Right lobe of liver (tissue), 6 donors: ENCODE measurements around the gene TIMP3. TPM values are rescaled to one million over a fixed set of nuclear protein-coding genes. Genes with fewer than 3 reads are reported as not detected.

Experiments used
- ATAC-seq, 4 donors: fragments of 200-7000 bp; cut with Tn5 transposase; one replicate each; pipeline ENCODE4 v1.9.1; 2020; ENCODE audit warnings: mild to moderate bottlenecking in 4 of 4, moderate library complexity in 4 of 4
- DNase-seq, 3 donors: peaks; one replicate each; pipeline ENCODE4 v3.0.0-alpha.2; 2020
- H3K27ac ChIP-seq, 3 donors: fragments of 200-600 bp; one replicate each; pipeline ENCODE4 v1.8.0; 2022
- H3K27me3 ChIP-seq, 2 donors: fragments of 200-600 bp; one replicate each; pipeline ENCODE4 v1.8.0; 2022
- H3K36me3 ChIP-seq, 4 donors: fragments of 200-600 bp; sonication (generic) in 1 of 4; one replicate each; pipeline versions ENCODE4 v1.5.1 to v1.8.0; 2017 to 2022; ENCODE audit warnings: control low read depth in 1 of 4
- H3K4me1 ChIP-seq, 4 donors: fragments of 200-600 bp; sonication (generic) in 1 of 4; one replicate each; pipeline versions ENCODE4 v1.5.1 to v1.8.0; 2017 to 2022; ENCODE audit warnings: control low read depth in 1 of 4
- H3K4me3 ChIP-seq, 3 donors: fragments of 200-600 bp; one replicate each; pipeline ENCODE4 v1.8.0; 2022
- H3K9me3 ChIP-seq, 4 donors: fragments of 200-600 bp; sonication (generic) in 1 of 4; one replicate each; pipeline versions ENCODE4 v1.5.1 to v1.8.0; 2017 to 2022; ENCODE audit warnings: control low read depth in 1 of 4
- POLR2A ChIP-seq: fragments of 450-650 bp; IDR thresholded peaks from one replicate; pipeline ENCODE4 v1.6.1; 2017; ENCODE audit warnings: antibody characterized with exemption, mild to moderate bottlenecking
- WGBS: methylation state at CpG from one replicate; pipeline ENCODE4 v1.1.6; 2018; ENCODE audit warnings: low coverage, low lambda C conversion rate; ENCODE audit not compliant: insufficient coverage; ENCODE audit errors: missing lambda C conversion rate; 5-methylcytosine and 5-hydroxymethylcytosine counted together
- intact Hi-C, 2 donors: fragments of 100-400 bp; cut with DNase I; formaldehyde crosslinking; loops; one replicate each; pipeline versions ENCODE4 v1.11.2 to v1.14.1; 2022
- total RNA-seq, 6 experiments: library from RNA; depleted of rRNA in 2 of 6; stranded (reverse); fragments of >200 nt in 2 of 6; fragmentation: NEBNext Ultra II Directional in 3 of 6; extraction: Animal tissue kit (Norgen Biotek cat#: 25700) in 3 of 6; gene quantifications; one replicate each; pipeline versions ENCODE4 v1.1.0 to v1.2.4, GENCODE V29; 2016 to 2023
- TF ChIP-seq, protein P1 (sequence below), 4 donors: fragments of 200-600 bp in 3 of 4; fragments of 450-650 bp in 1 of 4; IDR thresholded peaks; one replicate each; pipeline versions ENCODE4 v1.5.1 to v1.8.0; 2016 to 2022; ENCODE audit warnings: antibody characterized with exemption in 4 of 4, mild to moderate bottlenecking in 2 of 4
- donor health status: DM: no; HTN: yes; CAD: no.
- donor health status: DM: no; HTN: no; CAD: no.
- donor health status: DM: no; HTN: no; CAD: no.
- donor health status: DM: no; HTN: yes; CAD: no.
- donor health status: DM: no; HTN: yes; CAD: no.

TIMP3 gene
- total RNA-seq, 6 experiments from 2014 or later, result 21.9 to 58.6 (median 52.7) TPM

DNA sequence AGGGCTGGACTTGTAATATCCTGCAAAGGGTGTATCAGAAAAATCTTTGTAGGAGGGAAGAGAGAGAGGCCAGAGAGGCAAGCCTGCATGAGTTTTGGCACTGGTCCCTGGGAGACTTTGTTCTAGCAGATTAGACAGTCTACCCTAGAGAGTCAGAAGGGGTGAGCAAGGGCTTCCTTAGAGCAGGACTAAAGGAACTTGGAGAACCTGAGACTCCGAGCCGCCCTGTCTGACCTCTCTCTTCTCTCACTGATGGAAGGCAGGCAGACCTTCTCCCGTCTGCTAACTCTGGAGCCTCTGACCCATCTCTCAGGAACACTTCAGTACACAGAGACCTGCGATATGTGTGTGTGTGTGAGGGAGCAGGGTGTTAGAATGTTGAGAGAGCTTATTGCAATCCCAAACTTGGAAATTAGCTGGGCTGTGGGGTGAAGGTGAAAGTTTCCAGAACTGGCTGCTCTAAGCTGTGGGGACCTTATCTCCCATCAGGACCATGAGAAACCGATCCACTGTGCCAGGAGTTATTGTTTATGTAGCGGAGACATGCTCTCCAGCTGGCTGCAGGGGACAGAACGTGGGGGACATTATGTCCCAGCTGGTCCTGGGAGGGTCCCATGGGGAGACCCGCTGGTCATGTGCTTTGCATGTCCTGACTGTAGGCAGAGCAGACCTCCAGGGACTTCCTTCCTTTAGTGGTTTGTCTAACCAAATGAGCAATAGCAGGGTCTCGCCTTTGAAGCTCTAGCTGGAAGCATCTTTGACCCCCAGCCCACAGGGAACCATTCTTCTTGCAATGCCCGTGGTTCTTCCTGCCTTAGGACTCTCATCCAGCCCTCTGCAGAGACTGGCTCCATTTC is 51.1 kb downstream of the TIMP3 start:
- H3K4me1 ChIP-seq, result peaks cover 0 to 12% (median 2%) of the 10 kb centered on the region in 4 donors
- WGBS, result 25% methylated on average over 4 of the region's 10 CpGs
- intact Hi-C loops, result no loop called here

DNA sequence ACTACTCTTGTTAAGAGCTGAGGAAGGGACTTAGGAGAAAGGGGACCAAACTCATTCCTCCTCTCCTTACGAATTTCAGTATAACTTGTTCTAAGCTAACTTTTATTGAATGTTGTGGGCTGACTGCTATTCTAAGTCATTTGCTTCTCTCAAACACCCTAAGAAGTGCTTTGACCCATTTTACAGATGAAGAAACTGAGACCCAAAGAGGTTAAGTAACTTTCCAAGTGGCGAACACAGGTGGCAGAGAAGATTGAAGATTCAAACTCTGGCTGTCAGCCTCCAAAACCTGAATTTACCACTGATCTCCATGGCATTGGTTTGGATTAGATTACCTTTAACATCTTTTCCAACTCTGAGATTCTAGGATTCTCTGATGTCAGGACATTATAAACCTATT is 52.2 kb downstream of the TIMP3 start:
- ATAC-seq (no peak), DNase-seq (no peak)
- intact Hi-C loops, result no loop called here
- H3K36me3 ChIP-seq, result peaks cover 0 to 17% (median 5%) of the 10 kb centered on the region in 4 donors
- H3K27me3 ChIP-seq, result no peaks in the 10 kb centered on the region
- no peak for TF ChIP-seq POLR2A
- TF ChIP-seq, protein P1, sequence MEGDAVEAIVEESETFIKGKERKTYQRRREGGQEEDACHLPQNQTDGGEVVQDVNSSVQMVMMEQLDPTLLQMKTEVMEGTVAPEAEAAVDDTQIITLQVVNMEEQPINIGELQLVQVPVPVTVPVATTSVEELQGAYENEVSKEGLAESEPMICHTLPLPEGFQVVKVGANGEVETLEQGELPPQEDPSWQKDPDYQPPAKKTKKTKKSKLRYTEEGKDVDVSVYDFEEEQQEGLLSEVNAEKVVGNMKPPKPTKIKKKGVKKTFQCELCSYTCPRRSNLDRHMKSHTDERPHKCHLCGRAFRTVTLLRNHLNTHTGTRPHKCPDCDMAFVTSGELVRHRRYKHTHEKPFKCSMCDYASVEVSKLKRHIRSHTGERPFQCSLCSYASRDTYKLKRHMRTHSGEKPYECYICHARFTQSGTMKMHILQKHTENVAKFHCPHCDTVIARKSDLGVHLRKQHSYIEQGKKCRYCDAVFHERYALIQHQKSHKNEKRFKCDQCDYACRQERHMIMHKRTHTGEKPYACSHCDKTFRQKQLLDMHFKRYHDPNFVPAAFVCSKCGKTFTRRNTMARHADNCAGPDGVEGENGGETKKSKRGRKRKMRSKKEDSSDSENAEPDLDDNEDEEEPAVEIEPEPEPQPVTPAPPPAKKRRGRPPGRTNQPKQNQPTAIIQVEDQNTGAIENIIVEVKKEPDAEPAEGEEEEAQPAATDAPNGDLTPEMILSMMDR (IDR thresholded peaks at IDR 0.05), result no peak
- no peak overlapping the region for H3K4me3 ChIP-seq
- peaks cover 0 to 12% (median 2%) of the 10 kb centered on the region in 4 donors for H3K4me1 ChIP-seq
- WGBS, result 78% methylated on average over 1 of the region's 2 CpGs
- no peaks in the 10 kb centered on the region for H3K9me3 ChIP-seq
- H3K27ac ChIP-seq, result no peak overlapping the region

More for the DNA sequence above, 51.1 kb downstream of the TIMP3 start:
- H3K27me3 ChIP-seq, result no peaks in the 10 kb centered on the region
- H3K36me3 ChIP-seq, result peaks cover 0 to 7% (median 2%) of the 10 kb centered on the region in 4 donors
- ATAC-seq (peak; percentile 2 to 58 (median 46)), DNase-seq (no peak)
- no peak overlapping the region for H3K27ac ChIP-seq
- TF ChIP-seq, protein P1 (IDR thresholded peaks at IDR 0.05), result no peak
- no peak for TF ChIP-seq POLR2A
- no peak overlapping the region for H3K4me3 ChIP-seq
- H3K9me3 ChIP-seq, result no peaks in the 10 kb centered on the region

DNA sequence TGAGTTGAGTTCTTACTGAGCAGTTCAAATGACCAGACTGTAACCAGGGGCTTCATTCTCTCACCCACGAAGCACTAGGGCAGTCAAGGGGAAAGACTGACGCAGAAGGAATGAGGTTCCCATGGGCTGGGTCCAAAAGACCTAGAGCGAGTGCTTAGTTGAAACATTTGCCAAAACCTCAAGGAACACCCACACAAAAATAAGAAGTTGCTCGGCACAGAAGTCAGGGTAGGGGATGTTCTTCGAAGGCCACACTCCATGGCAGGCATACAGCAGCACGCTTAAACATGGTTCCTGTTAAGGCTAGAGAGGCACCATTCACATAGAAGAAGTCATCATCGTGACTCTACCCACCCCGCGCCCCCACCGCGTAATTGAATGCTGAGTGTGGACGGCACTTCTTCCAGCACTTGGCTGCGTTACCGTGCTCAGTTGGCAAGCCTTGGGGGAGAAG is 52.9 kb downstream of the TIMP3 start:
- peak in 1 of 4 donors; percentile 4 for ATAC-seq
- Histone ChIP-seq H3K36me3 (peaks cover 0 to 24% (median 7%) of the 10 kb centered on the region in 4 donors), H3K27me3 (no peaks in the 10 kb centered on the region), H3K4me3 (no peak overlapping the region), H3K27ac (no peak overlapping the region), H3K9me3 (no peaks in the 10 kb centered on the region), H3K4me1 (peaks cover 0 to 12% (median 2%) of the 10 kb centered on the region in 4 donors)
- intact Hi-C loops, result no loop called here
- WGBS, result 81% methylated on average over 4 of the region's 14 CpGs
- TF ChIP-seq POLR2A, result no peak
- TF ChIP-seq, protein P1 (IDR thresholded peaks at IDR 0.05), result no peak
- no peak for DNase-seq

DNA sequence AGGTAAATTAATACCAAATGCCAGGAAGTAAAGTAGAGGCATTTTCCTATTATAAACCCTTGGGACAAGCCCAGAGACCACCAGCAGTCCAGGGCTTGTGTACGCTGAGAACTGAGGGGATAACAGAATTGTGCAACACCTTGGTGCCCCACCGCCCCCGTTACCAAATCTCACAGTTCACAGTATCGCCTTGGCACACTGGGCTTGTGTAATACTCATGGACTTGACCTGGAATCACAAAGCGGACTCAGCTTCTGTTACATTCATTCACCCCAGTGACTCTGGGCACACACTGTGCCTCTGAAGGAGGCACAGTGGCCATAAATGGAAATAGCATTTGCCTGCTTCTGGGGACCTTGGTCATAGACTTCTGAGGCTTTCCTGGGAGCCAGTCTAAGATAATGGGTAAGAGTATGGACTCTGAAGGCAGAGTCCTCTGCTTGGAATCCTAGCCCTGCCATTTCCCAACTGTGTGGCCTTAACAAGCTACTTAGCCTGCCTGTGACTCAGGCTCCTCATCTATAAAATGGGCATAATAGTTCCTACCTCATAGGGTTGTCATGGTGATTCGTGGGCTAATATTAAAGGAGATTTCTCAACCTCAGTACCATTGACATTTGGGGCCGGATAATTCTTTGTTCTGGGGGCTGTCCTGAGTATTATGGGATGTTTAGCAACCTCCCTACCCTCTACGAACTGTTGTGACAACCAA is 53.7 kb downstream of the TIMP3 start:
- no peak for DNase-seq
- WGBS, result 66% methylated on average over 7 of the region's 8 CpGs
- peak in 1 of 4 donors; percentile 4 for ATAC-seq
- no peaks in the 10 kb centered on the region for H3K27me3 ChIP-seq
- intact Hi-C loops, result no loop called here
- TF ChIP-seq, protein P1 (IDR thresholded peaks at IDR 0.05), result no peak
- TF ChIP-seq POLR2A, result no peak
- peaks cover 0 to 27% (median 11%) of the 10 kb centered on the region in 4 donors for H3K36me3 ChIP-seq
- H3K4me1 ChIP-seq, result peaks cover 0 to 11% (median 2%) of the 10 kb centered on the region in 4 donors
- no peak overlapping the region for H3K4me3 ChIP-seq
- no peak overlapping the region for H3K27ac ChIP-seq
- no peaks in the 10 kb centered on the region for H3K9me3 ChIP-seq
